Ectodermal cell (in vitro differentiated cells): ENCODE results near the gene MYH10.

Experiments used
- H3K27ac ChIP-seq: 2 replicates; pipeline ENCODE4 v1.7.0; 2013; ENCODE audit warnings: mild to moderate bottlenecking, low read depth, low read length; ENCODE audit not compliant: insufficient read depth, poor library complexity, severe bottlenecking
- H3K27me3 ChIP-seq: 2 replicates; pipeline ENCODE4 v1.7.0; 2013; ENCODE audit warnings: mild to moderate bottlenecking, low read length; ENCODE audit not compliant: insufficient read depth, control insufficient read depth, poor library complexity, severe bottlenecking
- H3K36me3 ChIP-seq: one replicate; pipeline ENCODE4 v1.7.0; 2013; ENCODE audit warnings: low read length; ENCODE audit not compliant: control insufficient read depth, insufficient read depth
- H3K4me1 ChIP-seq: one replicate; pipeline ENCODE4 v1.7.0; 2013; ENCODE audit warnings: low read length; ENCODE audit not compliant: control insufficient read depth, insufficient read depth
- H3K4me3 ChIP-seq: 2 replicates; pipeline ENCODE4 v1.7.0; 2013; ENCODE audit warnings: low read depth, low read length, control low read depth; ENCODE audit not compliant: insufficient read depth
- H3K9me3 ChIP-seq: 2 replicates; pipeline ENCODE4 v1.7.0; 2013; ENCODE audit warnings: mild to moderate bottlenecking, low read length, moderate library complexity; ENCODE audit not compliant: control insufficient read depth
- WGBS, 2 experiments: methylation state at CpG; one replicate each; pipeline ENCODE4 v1.1.7; 2013; ENCODE audit warnings: missing lambda C conversion rate in 2 of 2; 5-methylcytosine and 5-hydroxymethylcytosine counted together

The MYH10 gene

GRCh38 chr17:8472663-8473062 is 157.9 kb downstream of the MYH10 start:
- H3K27ac ChIP-seq = no peak overlapping the region
- peaks cover 46% of the 10 kb centered on the region for H3K36me3 ChIP-seq
- 93 to 95% methylated on average over 8 of the region's 8 CpGs for WGBS, 2 experiments
- no peaks in the 10 kb centered on the region for H3K9me3 ChIP-seq
- H3K4me1 ChIP-seq = no peaks in the 10 kb centered on the region
- no peaks in the 10 kb centered on the region for H3K27me3 ChIP-seq
- H3K4me3 ChIP-seq = no peak overlapping the region

- Histone ChIP-seq H3K4me3 (no peak overlapping the region), H3K9me3 (no peaks in the 10 kb centered on the region), H3K36me3 (peaks cover 35% of the 10 kb centered on the region), H3K27ac (no peak overlapping the region), H3K27me3 (no peaks in the 10 kb centered on the region), H3K4me1 (peaks cover 1% of the 10 kb centered on the region)
- WGBS, 2 experiments = 94 to 95% methylated on average over 20 of the region's 20 CpGs
Measured at GRCh38 chr17:8470447-8471047, 160.0 kb downstream of the MYH10 start.

- no peak overlapping the region for H3K4me3 ChIP-seq
- H3K4me1 ChIP-seq = peaks cover 5% of the 10 kb centered on the region
- peaks cover 29% of the 10 kb centered on the region for H3K36me3 ChIP-seq
- no peaks in the 10 kb centered on the region for H3K9me3 ChIP-seq
- no peak overlapping the region for H3K27ac ChIP-seq
- WGBS, 2 experiments = 94% methylated on average over 12 of the region's 12 CpGs
- no peaks in the 10 kb centered on the region for H3K27me3 ChIP-seq
Measured at GRCh38 chr17:8469964-8470363, 160.6 kb downstream of the MYH10 start.

GRCh38 chr17:8468980-8469379 is 161.5 kb downstream of the MYH10 start:
- Histone ChIP-seq H3K9me3 (no peaks in the 10 kb centered on the region), H3K4me1 (peaks cover 5% of the 10 kb centered on the region), H3K36me3 (peaks cover 20% of the 10 kb centered on the region), H3K4me3 (no peak overlapping the region), H3K27ac (no peak overlapping the region), H3K27me3 (no peaks in the 10 kb centered on the region)
- WGBS, 2 experiments = 96 to 97% methylated on average over 3 of the region's 3 CpGs

GRCh38 chr17:8468127-8468526 is 162.4 kb downstream of the MYH10 start:
- peaks cover 13% of the 10 kb centered on the region for H3K36me3 ChIP-seq

GRCh38 chr17:8467527-8467926 is 163.0 kb downstream of the MYH10 start:
- Histone ChIP-seq H3K4me1 (peaks cover 5% of the 10 kb centered on the region), H3K27me3 (no peaks in the 10 kb centered on the region), H3K36me3 (peaks cover 11% of the 10 kb centered on the region), H3K27ac (no peak overlapping the region), H3K9me3 (no peaks in the 10 kb centered on the region), H3K4me3 (no peak overlapping the region)
- WGBS, 2 experiments = 90% methylated on average over 16 of the region's 16 CpGs

More at GRCh38 chr17:8468127-8468526, 162.4 kb downstream of the MYH10 start:
- peaks cover 5% of the 10 kb centered on the region for H3K4me1 ChIP-seq
- WGBS, 2 experiments = 94 to 96% methylated on average over 9 of the region's 9 CpGs
- H3K4me3 ChIP-seq = no peak overlapping the region
- no peaks in the 10 kb centered on the region for H3K27me3 ChIP-seq
- no peaks in the 10 kb centered on the region for H3K9me3 ChIP-seq
- no peak overlapping the region for H3K27ac ChIP-seq

GRCh38 chr17:8466873-8467272 is 163.7 kb downstream of the MYH10 start:
- no peaks in the 10 kb centered on the region for H3K9me3 ChIP-seq
- peaks cover 5% of the 10 kb centered on the region for H3K4me1 ChIP-seq
- no peak overlapping the region for H3K4me3 ChIP-seq
- WGBS, 2 experiments = 91 to 95% methylated on average over 21 of the region's 21 CpGs
- peaks cover 16% of the 10 kb centered on the region for H3K36me3 ChIP-seq
- H3K27ac ChIP-seq = no peak overlapping the region
- H3K27me3 ChIP-seq = no peaks in the 10 kb centered on the region

GRCh38 chr17:8466456-8466855 is 164.1 kb downstream of the MYH10 start:
- Histone ChIP-seq H3K4me3 (no peak overlapping the region), H3K4me1 (peaks cover 5% of the 10 kb centered on the region), H3K9me3 (no peaks in the 10 kb centered on the region), H3K27me3 (no peaks in the 10 kb centered on the region), H3K36me3 (peaks cover 17% of the 10 kb centered on the region), H3K27ac (no peak overlapping the region)
- 93 to 96% methylated on average over 3 of the region's 3 CpGs for WGBS, 2 experiments

GRCh38 chr17:8465759-8466158 is 164.8 kb downstream of the MYH10 start:
- H3K9me3 ChIP-seq = no peaks in the 10 kb centered on the region
- H3K27me3 ChIP-seq = no peaks in the 10 kb centered on the region
- H3K4me1 ChIP-seq = peaks cover 5% of the 10 kb centered on the region
- H3K27ac ChIP-seq = no peak overlapping the region
- WGBS, 2 experiments = 85 to 92% methylated on average over 10 to 11 of the region's 12 CpGs
- peaks cover 17% of the 10 kb centered on the region for H3K36me3 ChIP-seq
- no peak overlapping the region for H3K4me3 ChIP-seq

- no peak overlapping the region for H3K27ac ChIP-seq
- peaks cover 5% of the 10 kb centered on the region for H3K4me1 ChIP-seq
- no peaks in the 10 kb centered on the region for H3K9me3 ChIP-seq
- no peak overlapping the region for H3K4me3 ChIP-seq
- peaks cover 19% of the 10 kb centered on the region for H3K36me3 ChIP-seq
- 89 to 91% methylated on average over 8 of the region's 8 CpGs for WGBS, 2 experiments
- H3K27me3 ChIP-seq = no peaks in the 10 kb centered on the region
Measured at GRCh38 chr17:8465356-8465755, 165.2 kb downstream of the MYH10 start.

GRCh38 chr17:8464941-8465340 is 165.6 kb downstream of the MYH10 start:
- Histone ChIP-seq H3K36me3 (peaks cover 24% of the 10 kb centered on the region), H3K4me1 (peaks cover 5% of the 10 kb centered on the region), H3K9me3 (no peaks in the 10 kb centered on the region), H3K27ac (no peak overlapping the region), H3K4me3 (no peak overlapping the region), H3K27me3 (no peaks in the 10 kb centered on the region)
- WGBS, 2 experiments = 64 to 66% methylated on average over 4 of the region's 4 CpGs
